ENCODE data around the gene GLRX2.

DNA sequence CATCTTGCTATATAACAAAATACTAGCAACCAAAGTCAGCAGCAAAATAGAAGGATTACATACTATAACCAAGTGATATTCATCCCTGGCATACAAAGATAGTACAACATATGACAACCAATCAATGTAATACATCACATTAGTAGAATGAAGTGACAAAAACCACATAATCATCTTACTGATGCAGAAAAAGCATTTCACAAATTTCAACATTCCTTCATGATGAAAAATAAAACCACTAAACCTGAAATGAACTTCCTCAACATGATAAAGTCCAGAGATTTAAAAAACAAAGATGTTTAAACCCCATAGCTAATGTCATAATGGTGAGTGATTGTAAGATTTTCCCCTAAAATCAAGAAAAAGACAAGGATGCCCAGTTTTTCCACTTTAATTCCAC is 27.2 kb downstream of the GLRX2 start:
- TF ChIP-seq POLR2A (IDR thresholded peaks at IDR 0.05): no peak
- TF ChIP-seq, protein P1, sequence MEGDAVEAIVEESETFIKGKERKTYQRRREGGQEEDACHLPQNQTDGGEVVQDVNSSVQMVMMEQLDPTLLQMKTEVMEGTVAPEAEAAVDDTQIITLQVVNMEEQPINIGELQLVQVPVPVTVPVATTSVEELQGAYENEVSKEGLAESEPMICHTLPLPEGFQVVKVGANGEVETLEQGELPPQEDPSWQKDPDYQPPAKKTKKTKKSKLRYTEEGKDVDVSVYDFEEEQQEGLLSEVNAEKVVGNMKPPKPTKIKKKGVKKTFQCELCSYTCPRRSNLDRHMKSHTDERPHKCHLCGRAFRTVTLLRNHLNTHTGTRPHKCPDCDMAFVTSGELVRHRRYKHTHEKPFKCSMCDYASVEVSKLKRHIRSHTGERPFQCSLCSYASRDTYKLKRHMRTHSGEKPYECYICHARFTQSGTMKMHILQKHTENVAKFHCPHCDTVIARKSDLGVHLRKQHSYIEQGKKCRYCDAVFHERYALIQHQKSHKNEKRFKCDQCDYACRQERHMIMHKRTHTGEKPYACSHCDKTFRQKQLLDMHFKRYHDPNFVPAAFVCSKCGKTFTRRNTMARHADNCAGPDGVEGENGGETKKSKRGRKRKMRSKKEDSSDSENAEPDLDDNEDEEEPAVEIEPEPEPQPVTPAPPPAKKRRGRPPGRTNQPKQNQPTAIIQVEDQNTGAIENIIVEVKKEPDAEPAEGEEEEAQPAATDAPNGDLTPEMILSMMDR (IDR thresholded peaks at IDR 0.05): no peak

Measured in prostate gland (tissue), 2 donors.